Hepatocyte (in vitro differentiated cells): ENCODE data around the gene NUP210L. TPM values are rescaled to one million over a fixed set of nuclear protein-coding genes. Genes with fewer than 3 reads are reported as not detected.
A peak's percentile ranks its signal among the peaks of the same experiment; 100 is the strongest.

Experiments
- DNase-seq: peaks from one replicate; pipeline ENCODE4 v3.0.0-alpha.2; 2016; ENCODE audit warnings: low spot score
- H2AFZ ChIP-seq: fragments of 200-600 bp; sonication (generic); 2 replicates; pipeline ENCODE4 v1.6.0; 2016; ENCODE audit warnings: antibody characterized with exemption, mild to moderate bottlenecking
- H3K27ac ChIP-seq: fragments of 200-600 bp; sonication (generic); 2 replicates; pipeline ENCODE4 v1.5.1; 2016; ENCODE audit warnings: mild to moderate bottlenecking
- H3K27me3 ChIP-seq: fragments of 200-600 bp; sonication (generic); 2 replicates; pipeline ENCODE4 v1.6.1; 2016
- H3K36me3 ChIP-seq: fragments of 200-600 bp; sonication (generic); replicated peaks from 2 replicates; pipeline ENCODE4 v1.5.1; 2016; ENCODE audit warnings: low read depth; ENCODE audit not compliant: insufficient read depth
- H3K4me1 ChIP-seq: fragments of 200-600 bp; sonication (generic); 2 replicates; pipeline ENCODE4 v1.5.1; 2016; ENCODE audit warnings: mild to moderate bottlenecking, moderate library complexity; ENCODE audit not compliant: insufficient read depth
- H3K4me2 ChIP-seq: fragments of 200-600 bp; sonication (generic); 2 replicates; pipeline ENCODE4 v1.6.0; 2016
- H3K4me3 ChIP-seq: fragments of 200-600 bp; sonication (generic); 2 replicates; pipeline ENCODE4 v1.5.1; 2016; ENCODE audit warnings: mild to moderate bottlenecking
- H3K79me2 ChIP-seq: fragments of 200-600 bp; sonication (generic); 2 replicates; pipeline ENCODE4 v1.6.0; 2017; ENCODE audit warnings: mild to moderate bottlenecking
- H3K9me2 ChIP-seq: fragments of 200-600 bp; sonication (generic); replicated peaks from 2 replicates; pipeline ENCODE4 v1.6.0; 2017; ENCODE audit warnings: mild to moderate bottlenecking; ENCODE audit not compliant: insufficient read depth
- H3K9me3 ChIP-seq: fragments of 200-600 bp; sonication (generic); 2 replicates; pipeline ENCODE4 v1.5.1; 2016; ENCODE audit warnings: low read depth, mild to moderate bottlenecking
- H4K20me1 ChIP-seq: fragments of 200-600 bp; sonication (generic); 2 replicates; pipeline ENCODE4 v1.6.0; 2016; ENCODE audit warnings: mild to moderate bottlenecking; ENCODE audit not compliant: insufficient read depth, poor library complexity, severe bottlenecking
- CTCF ChIP-seq: fragments of 200-600 bp; sonication (generic); IDR thresholded peaks from 2 replicates; pipeline ENCODE4 v1.5.1; 2016; ENCODE audit warnings: antibody characterized with exemption, mild to moderate bottlenecking; ENCODE audit not compliant: poor library complexity
- EZH2 ChIP-seq: fragments of 200-600 bp; sonication (generic); IDR thresholded peaks from 2 replicates; pipeline ENCODE4 v1.6.1; 2016; ENCODE audit warnings: antibody characterized with exemption, mild to moderate bottlenecking, borderline replicate concordance
- EZH2phosphoT487 ChIP-seq: fragments of 200-600 bp; sonication (generic); IDR thresholded peaks from one replicate; pipeline ENCODE4 v1.6.1; 2018; ENCODE audit warnings: antibody characterized with exemption, mild to moderate bottlenecking, low read depth, moderate library complexity; ENCODE audit not compliant: unreplicated experiment, severe bottlenecking
- WGBS: methylation state at CpG from one replicate; pipeline ENCODE4 v1.1.6; 2016; ENCODE audit warnings: low lambda C conversion rate; ENCODE audit errors: missing lambda C conversion rate; 5-methylcytosine and 5-hydroxymethylcytosine counted together
- polyA plus RNA-seq: library from polyadenylated mRNA; unstranded; fragments of >200 nt; fragmentation: Nextera tagmentation; extraction: Ambion mirVana; gene quantifications from 2 replicates; pipeline ENCODE4 v1.2.1, GENCODE V29; 2016
- total RNA-seq: library from RNA; depleted of rRNA; stranded (reverse); fragments of >200 nt; gene quantifications from 2 replicates; pipeline ENCODE4 v1.2.3, GENCODE V29; 2014

The NUP210L gene
- total and polyA plus RNA-seq, 2 experiments from 2014 or later: 0.03 TPM; not detected in 1

- Histone ChIP-seq H3K9me3 (no peaks in the 10 kb centered on the region), H3K27ac (peak overlapping the region; percentile 93), H3K4me2 (peak overlapping the region; percentile 99), H3K4me3 (peak overlapping the region; percentile 75), H3K4me1 (peaks cover 14% of the 10 kb centered on the region), H3K36me3 (no peaks in the 10 kb centered on the region), H3K27me3 (no peaks in the 10 kb centered on the region), H4K20me1 (peaks cover 3% of the 10 kb centered on the region), H3K79me2 (peaks cover 31% of the 10 kb centered on the region), H3K9me2 (no peaks in the 10 kb centered on the region), H2AFZ (peak overlapping the region; percentile 72)
- no peak for DNase-seq
- TF ChIP-seq CTCF (no peak), EZH2 (no peak)
- 79% methylated on average over 9 of the region's 9 CpGs for WGBS
These were observed 176.5 kb downstream of the NUP210L start for GRCh38 chr1:153978274-153978909.

GRCh38 chr1:153977250-153978240 is 177.3 kb downstream of the NUP210L start, which contains the start of gene JTB:
Gene JTB (minus strand): TSS chr1:153977674. CDS start chr1:153977252, 422 bp downstream.
- Histone ChIP-seq H3K9me3 (no peaks in the 10 kb centered on the region), H3K4me3 (peak within 1 kb of the TSS; percentile 75), H3K9me2 (no peaks in the 10 kb centered on the region), H3K27ac (peak within 1 kb of the TSS; percentile 93), H4K20me1 (peaks cover 3% of the 10 kb centered on the region), H2AFZ (peak within 1 kb of the TSS; percentile 72), H3K27me3 (no peaks in the 10 kb centered on the region), H3K79me2 (peaks cover 27% of the 10 kb centered on the region), H3K4me1 (peaks cover 14% of the 10 kb centered on the region), H3K4me2 (peak within 1 kb of the TSS; percentile 99), H3K36me3 (no peaks in the 10 kb centered on the region)
- WGBS: 1% methylated on average over 74 of the region's 75 CpGs
- no peak for TF ChIP-seq CTCF
- TF ChIP-seq EZH2phosphoT487: no peak
- TF ChIP-seq EZH2: no peak
- DNase-seq: peak; percentile 93

GRCh38 chr1:153976819-153977249 is 178.0 kb downstream of the NUP210L start:
- Histone ChIP-seq H3K27ac (peak overlapping the region; percentile 93), H2AFZ (peak overlapping the region; percentile 72), H3K9me3 (no peaks in the 10 kb centered on the region), H3K79me2 (peaks cover 27% of the 10 kb centered on the region), H3K4me1 (peaks cover 14% of the 10 kb centered on the region), H4K20me1 (peaks cover 3% of the 10 kb centered on the region), H3K4me3 (peak overlapping the region; percentile 75), H3K4me2 (peak overlapping the region; percentile 99), H3K36me3 (no peaks in the 10 kb centered on the region), H3K9me2 (no peaks in the 10 kb centered on the region), H3K27me3 (no peaks in the 10 kb centered on the region)
- DNase-seq: no peak
- 1% methylated on average over 16 of the region's 16 CpGs for WGBS
- no peak for TF ChIP-seq CTCF
